ENCODE data around the gene BRCA2.

The BRCA2 gene

DNA sequence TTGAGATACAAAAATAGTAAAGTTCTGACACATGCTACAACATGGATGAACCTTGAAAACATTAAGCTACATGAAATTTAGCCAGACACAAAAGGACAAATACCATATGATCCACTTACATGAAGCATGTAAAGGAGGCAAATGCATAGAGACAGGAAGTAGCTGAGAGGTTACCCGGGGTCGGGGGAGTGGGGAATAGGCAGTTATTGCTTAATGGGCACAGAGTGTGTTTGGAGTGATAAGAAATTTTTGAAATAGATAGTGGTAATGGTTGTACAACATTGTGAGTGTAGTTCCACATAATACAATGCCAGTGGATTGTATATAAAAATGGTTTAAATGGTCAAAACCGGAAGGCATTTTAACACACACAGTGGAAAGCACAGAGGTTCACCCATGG, 108.3 kb downstream of the BRCA2 start:
- Histone ChIP-seq H3K18ac (ENCODE audit: low read length) (no peak overlapping the region), H3K36me3 (replicated peaks in 1 of 2; ENCODE audit: control insufficient read depth in 2 of 2, insufficient read depth in 2 of 2, low read length in 2 of 2) (no peaks in the 10 kb centered on the region), H4K8ac (ENCODE audit: low read depth, low read length) (no peak overlapping the region), H2AK5ac (ENCODE audit: low read depth, low read length) (no peak overlapping the region), H3K4me3 (ENCODE audit: low read length in 2 of 2) (no peak overlapping the region), H3K79me1 (ENCODE audit: low read depth, low read length) (no peaks in the 10 kb centered on the region), H2BK12ac (ENCODE audit: low read length) (no peak overlapping the region), H2AFZ (ENCODE audit: low read length) (no peak overlapping the region), H2BK5ac (ENCODE audit: low read length) (no peak overlapping the region), H3K9ac (ENCODE audit: low read depth, low read length, poor library complexity) (no peak overlapping the region), H2BK120ac (ENCODE audit: low read depth, low read length) (no peak overlapping the region), H3K27me3 (ENCODE audit: control insufficient read depth in 3 of 3, insufficient read depth in 3 of 3, low read depth in 1 of 3, low read length in 3 of 3) (peaks cover 0 to 25% (median 3%) of the 10 kb centered on the region in 3 experiments), H4K91ac (ENCODE audit: low read depth, low read length, poor library complexity) (no peak overlapping the region), H3K4me2 (ENCODE audit: insufficient read depth, low read length, poor library complexity, severe bottlenecking) (no peak overlapping the region), H2BK15ac (ENCODE audit: low read length) (no peak overlapping the region), H3K14ac (ENCODE audit: low read length) (no peak overlapping the region), H3K9me3 (replicated peaks in 1 of 2; ENCODE audit: control insufficient read depth in 2 of 2, insufficient read depth in 1 of 2, low read depth in 1 of 2, low read length in 2 of 2) (peaks cover 0 to 3% of the 10 kb centered on the region in 2 donors), H3K4me1 (ENCODE audit: control insufficient read depth in 2 of 2, insufficient read depth in 1 of 2, low read depth in 1 of 2, low read length in 2 of 2) (peaks cover 2% of the 10 kb centered on the region in 2 donors), H3K23ac (ENCODE audit: low read depth, low read length, poor library complexity) (no peak overlapping the region), H3K4ac (ENCODE audit: low read length) (no peak overlapping the region), H3K27ac (replicated peaks; ENCODE audit: low read length) (no peak overlapping the region)
- no peak for DNase-seq (ENCODE audit: low spot score)
- no CpG with 5 or more reads among the region's 3 CpGs for WGBS, 2 donors (ENCODE audit: extremely low coverage in 2 of 2, insufficient read length in 2 of 2, insufficient replicate concordance in 1 of 2)

DNA sequence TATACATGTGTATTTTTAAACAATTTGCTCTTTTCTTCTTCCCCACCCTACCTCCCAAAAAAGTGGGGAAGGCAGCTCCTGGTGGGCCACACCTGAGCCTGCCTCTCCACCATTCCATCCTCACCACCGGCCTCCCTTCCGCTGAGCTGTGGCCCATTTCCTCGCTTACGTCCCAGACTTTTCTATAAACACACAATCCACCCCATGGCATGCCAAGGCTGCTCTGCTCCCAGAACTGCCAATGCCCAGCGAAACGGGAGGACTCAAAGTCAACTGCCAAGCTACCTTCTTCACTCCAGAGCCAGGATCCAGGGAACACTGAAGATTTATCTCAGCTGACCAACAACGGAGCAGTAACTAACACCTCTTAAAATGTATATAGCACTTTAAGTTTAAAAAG, 109.8 kb downstream of the BRCA2 start:
- no CpG with 5 or more reads among the region's 7 CpGs for WGBS, 2 donors (ENCODE audit: extremely low coverage in 2 of 2, insufficient read length in 2 of 2, insufficient replicate concordance in 1 of 2)
- Histone ChIP-seq H2BK15ac (ENCODE audit: low read length) (no peak overlapping the region), H3K23ac (ENCODE audit: low read depth, low read length, poor library complexity) (no peak overlapping the region)

DNA sequence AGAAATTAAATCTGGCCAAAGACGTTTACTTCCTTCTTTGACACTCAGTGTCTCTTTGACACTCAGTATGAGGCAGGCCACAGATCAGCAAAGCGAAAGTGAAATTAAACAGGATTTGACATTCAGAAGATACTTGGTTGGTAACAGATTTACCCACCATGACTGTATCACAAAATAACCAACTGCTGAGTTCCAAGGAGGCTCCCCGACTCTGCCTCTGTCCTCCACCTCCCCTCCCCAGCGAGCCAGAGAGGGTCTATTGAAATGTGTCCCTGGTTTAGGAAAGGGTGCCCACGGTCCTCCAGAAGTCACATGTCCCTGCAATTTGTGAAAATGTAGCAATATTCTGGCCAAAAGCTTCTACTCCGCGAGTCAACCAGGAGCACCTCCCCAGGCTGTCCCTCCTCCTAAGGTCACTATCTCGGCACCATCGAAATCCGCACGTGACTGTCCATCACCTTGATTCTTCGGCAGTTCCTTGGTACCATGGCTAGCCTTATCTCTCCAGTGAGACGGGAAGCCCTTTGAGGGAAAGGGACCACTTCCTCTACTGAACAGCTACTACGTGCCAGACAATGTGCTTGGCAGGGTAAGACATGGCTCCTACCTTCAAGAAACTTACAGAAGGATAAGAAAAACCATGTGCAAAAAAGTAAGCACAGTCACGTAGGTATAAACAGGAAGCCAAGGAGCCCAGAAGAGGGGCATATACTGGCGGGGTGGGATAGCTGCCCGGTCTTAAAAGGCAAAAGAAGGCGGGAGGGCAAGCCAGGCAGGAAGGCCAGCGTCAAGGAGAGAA, 111.1 kb downstream of the BRCA2 start:
- Histone ChIP-seq H4K8ac (ENCODE audit: low read depth, low read length) (no peak overlapping the region), H2AK5ac (ENCODE audit: low read depth, low read length) (no peak overlapping the region), H2BK5ac (ENCODE audit: low read length) (no peak overlapping the region), H2AFZ (ENCODE audit: low read length) (peak overlapping the region; percentile 92), H3K4me2 (ENCODE audit: insufficient read depth, low read length, poor library complexity, severe bottlenecking) (peak overlapping the region; percentile 95), H3K36me3 (replicated peaks in 1 of 2; ENCODE audit: control insufficient read depth in 2 of 2, insufficient read depth in 2 of 2, low read length in 2 of 2) (no peaks in the 10 kb centered on the region), H2BK120ac (ENCODE audit: low read depth, low read length) (no peak overlapping the region), H3K9ac (ENCODE audit: low read depth, low read length, poor library complexity) (no peak overlapping the region), H3K27me3 (ENCODE audit: control insufficient read depth in 3 of 3, insufficient read depth in 3 of 3, low read depth in 1 of 3, low read length in 3 of 3) (peaks cover 0 to 28% (median 3%) of the 10 kb centered on the region in 3 experiments), H2BK15ac (ENCODE audit: low read length) (no peak overlapping the region), H2BK12ac (ENCODE audit: low read length) (no peak overlapping the region), H3K4me1 (ENCODE audit: control insufficient read depth in 2 of 2, insufficient read depth in 1 of 2, low read depth in 1 of 2, low read length in 2 of 2) (peaks cover 2% of the 10 kb centered on the region in 2 donors), H3K23ac (ENCODE audit: low read depth, low read length, poor library complexity) (peak overlapping the region; percentile 59), H3K14ac (ENCODE audit: low read length) (no peak overlapping the region), H4K91ac (ENCODE audit: low read depth, low read length, poor library complexity) (no peak overlapping the region), H3K4me3 (ENCODE audit: low read length in 2 of 2) (peak overlapping the region; percentile 58 to 76), H3K18ac (ENCODE audit: low read length) (no peak overlapping the region), H3K27ac (replicated peaks; ENCODE audit: low read length) (no peak overlapping the region), H3K9me3 (replicated peaks in 1 of 2; ENCODE audit: control insufficient read depth in 2 of 2, insufficient read depth in 1 of 2, low read depth in 1 of 2, low read length in 2 of 2) (no peaks in the 10 kb centered on the region), H3K4ac (ENCODE audit: low read length) (no peak overlapping the region), H3K79me1 (ENCODE audit: low read depth, low read length) (no peaks in the 10 kb centered on the region)
- no peak for DNase-seq (ENCODE audit: low spot score)
- no CpG with 5 or more reads among the region's 19 CpGs for WGBS, 2 donors (ENCODE audit: extremely low coverage in 2 of 2, insufficient read length in 2 of 2, insufficient replicate concordance in 1 of 2)

More for the DNA sequence above, 109.8 kb downstream of the BRCA2 start:
- no peak overlapping the region for H2BK12ac ChIP-seq (ENCODE audit: low read length)
- H3K79me1 ChIP-seq (ENCODE audit: low read depth, low read length), result no peaks in the 10 kb centered on the region
- peak overlapping the region in 1 of 2 donors; percentile 56 for H3K4me3 ChIP-seq (ENCODE audit: low read length in 2 of 2)
- H3K14ac ChIP-seq (ENCODE audit: low read length), result no peak overlapping the region
- no peak overlapping the region for H4K91ac ChIP-seq (ENCODE audit: low read depth, low read length, poor library complexity)
- H2AFZ ChIP-seq (ENCODE audit: low read length), result no peak overlapping the region
- no peak overlapping the region for H2BK5ac ChIP-seq (ENCODE audit: low read length)
- no peaks in the 10 kb centered on the region for H3K36me3 ChIP-seq (replicated peaks in 1 of 2; ENCODE audit: control insufficient read depth in 2 of 2, insufficient read depth in 2 of 2, low read length in 2 of 2)
- no peak overlapping the region for H2AK5ac ChIP-seq (ENCODE audit: low read depth, low read length)
- no peaks in the 10 kb centered on the region for H3K9me3 ChIP-seq (replicated peaks in 1 of 2; ENCODE audit: control insufficient read depth in 2 of 2, insufficient read depth in 1 of 2, low read depth in 1 of 2, low read length in 2 of 2)
- H3K4me2 ChIP-seq (ENCODE audit: insufficient read depth, low read length, poor library complexity, severe bottlenecking), result no peak overlapping the region
- no peak overlapping the region for H3K4ac ChIP-seq (ENCODE audit: low read length)
- DNase-seq (ENCODE audit: low spot score), result no peak
- no peak overlapping the region for H2BK120ac ChIP-seq (ENCODE audit: low read depth, low read length)
- H4K8ac ChIP-seq (ENCODE audit: low read depth, low read length), result no peak overlapping the region
- H3K9ac ChIP-seq (ENCODE audit: low read depth, low read length, poor library complexity), result no peak overlapping the region
- H3K27ac ChIP-seq (replicated peaks; ENCODE audit: low read length), result no peak overlapping the region
- H3K4me1 ChIP-seq (ENCODE audit: control insufficient read depth in 2 of 2, insufficient read depth in 1 of 2, low read depth in 1 of 2, low read length in 2 of 2), result peaks cover 2% of the 10 kb centered on the region in 2 donors
- H3K18ac ChIP-seq (ENCODE audit: low read length), result no peak overlapping the region
- peaks cover 0 to 28% (median 3%) of the 10 kb centered on the region in 3 experiments for H3K27me3 ChIP-seq (ENCODE audit: control insufficient read depth in 3 of 3, insufficient read depth in 3 of 3, low read depth in 1 of 3, low read length in 3 of 3)

DNA sequence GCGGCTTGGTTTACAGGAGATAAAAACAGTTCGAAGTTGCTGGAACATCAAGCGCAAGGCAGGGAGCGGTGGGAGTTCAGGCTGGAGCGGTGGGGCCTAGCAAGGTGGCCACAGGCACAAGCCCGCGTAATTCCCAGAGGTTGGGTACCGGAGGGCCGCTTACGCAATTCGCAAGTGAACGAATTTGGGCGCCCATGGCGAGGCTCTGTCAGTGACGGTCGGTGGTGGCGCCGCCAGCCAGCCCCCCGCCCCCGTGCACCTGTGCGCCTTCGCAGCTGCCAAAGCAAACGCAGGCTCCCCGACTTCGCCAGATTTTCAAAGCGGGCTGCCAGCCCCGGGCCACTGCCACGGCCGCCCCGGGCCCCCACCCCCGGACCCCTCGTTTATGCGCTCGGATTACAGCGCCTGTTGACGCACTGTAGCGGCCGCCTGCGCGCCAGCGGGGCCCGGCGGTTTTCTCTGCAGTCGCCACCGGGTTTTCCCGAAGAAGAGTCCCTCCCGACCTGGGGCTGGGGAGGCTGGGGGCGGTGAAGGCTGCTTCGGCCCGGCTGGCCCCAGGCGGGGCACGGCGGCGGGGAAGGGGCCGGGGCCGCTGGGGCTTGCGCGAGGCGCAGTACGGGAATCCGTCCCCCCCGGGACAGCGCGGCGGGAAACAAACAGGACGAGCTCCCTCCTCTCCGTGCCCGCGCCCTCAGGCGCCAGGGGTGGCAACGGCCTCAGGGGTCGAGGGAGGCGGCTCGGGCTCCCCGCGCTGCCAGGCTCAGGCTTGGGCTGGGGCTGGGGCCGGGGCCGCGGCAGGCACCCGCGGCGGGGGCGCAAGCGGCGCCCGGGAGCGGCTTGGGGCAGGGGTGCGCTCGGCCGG, 111.9 kb downstream of the BRCA2 start:
- H3K79me1 ChIP-seq (ENCODE audit: low read depth, low read length), result no peaks in the 10 kb centered on the region
- peak overlapping the region; percentile 87 for H3K18ac ChIP-seq (ENCODE audit: low read length)
- H3K4me3 ChIP-seq (ENCODE audit: low read length in 2 of 2), result peak overlapping the region; percentile 58 to 76
- peak overlapping the region; percentile 92 for H2AFZ ChIP-seq (ENCODE audit: low read length)
- H3K27ac ChIP-seq (replicated peaks; ENCODE audit: low read length), result no peak overlapping the region
- H2AK5ac ChIP-seq (ENCODE audit: low read depth, low read length), result no peak overlapping the region
- peaks cover 2% of the 10 kb centered on the region in 2 donors for H3K4me1 ChIP-seq (ENCODE audit: control insufficient read depth in 2 of 2, insufficient read depth in 1 of 2, low read depth in 1 of 2, low read length in 2 of 2)
- H3K14ac ChIP-seq (ENCODE audit: low read length), result peak overlapping the region; percentile 48
- H3K9me3 ChIP-seq (replicated peaks in 1 of 2; ENCODE audit: control insufficient read depth in 2 of 2, insufficient read depth in 1 of 2, low read depth in 1 of 2, low read length in 2 of 2), result no peaks in the 10 kb centered on the region
- H3K9ac ChIP-seq (ENCODE audit: low read depth, low read length, poor library complexity), result peak overlapping the region; percentile 82
- no peak overlapping the region for H2BK15ac ChIP-seq (ENCODE audit: low read length)
- no peak overlapping the region for H4K8ac ChIP-seq (ENCODE audit: low read depth, low read length)
- peaks cover 0 to 28% (median 3%) of the 10 kb centered on the region in 3 experiments for H3K27me3 ChIP-seq (ENCODE audit: control insufficient read depth in 3 of 3, insufficient read depth in 3 of 3, low read depth in 1 of 3, low read length in 3 of 3)
- no peak overlapping the region for H2BK5ac ChIP-seq (ENCODE audit: low read length)
- no CpG with 5 or more reads among the region's 90 CpGs for WGBS, 2 donors (ENCODE audit: extremely low coverage in 2 of 2, insufficient read length in 2 of 2, insufficient replicate concordance in 1 of 2)
- peak overlapping the region; percentile 59 for H3K23ac ChIP-seq (ENCODE audit: low read depth, low read length, poor library complexity)
- H2BK12ac ChIP-seq (ENCODE audit: low read length), result no peak overlapping the region
- H3K36me3 ChIP-seq (replicated peaks in 1 of 2; ENCODE audit: control insufficient read depth in 2 of 2, insufficient read depth in 2 of 2, low read length in 2 of 2), result no peaks in the 10 kb centered on the region
- H4K91ac ChIP-seq (ENCODE audit: low read depth, low read length, poor library complexity), result no peak overlapping the region
- no peak overlapping the region for H2BK120ac ChIP-seq (ENCODE audit: low read depth, low read length)
- H3K4ac ChIP-seq (ENCODE audit: low read length), result no peak overlapping the region
- peak; percentile 29 for DNase-seq (ENCODE audit: low spot score)
- H3K4me2 ChIP-seq (ENCODE audit: insufficient read depth, low read length, poor library complexity, severe bottlenecking), result peak overlapping the region; percentile 95

All from neuronal stem cell (in vitro differentiated cells).